ENCODE measurements around the gene COP1. TPM values are rescaled to one million over a fixed set of nuclear protein-coding genes. Genes with fewer than 3 reads are reported as not detected.

The COP1 gene
- total and polyA plus RNA-seq, 2 of the 8 experiments (the other 6 are each of a cell fraction or from before 2014, with no cell fraction given): 26.2 to 44.9 TPM

GRCh38 chr1:176165573-176165972 lies 41.5 kb downstream of the COP1 start:
- Histone ChIP-seq H4K91ac (replicated peaks; ENCODE audit: insufficient read length, low read length) (no peak overlapping the region), H3K27me3 (replicated peaks in 1 of 4; ENCODE audit: control insufficient read depth in 3 of 4, extremely low read depth in 1 of 4, insufficient read depth in 3 of 4, low read length in 3 of 4) (no peaks in the 10 kb centered on the region), H3K27ac (ENCODE audit: low read depth, low read length) (no peak overlapping the region), H3K36me3 (ENCODE audit: control insufficient read depth in 2 of 4, insufficient read depth in 4 of 4, low read length in 3 of 4) (peaks cover 0 to 10% (median 3%) of the 10 kb centered on the region in 4 experiments; a peak in 2 of 8 replicates), H3K9ac (replicated peaks in 1 of 4; ENCODE audit: extremely low read depth in 1 of 4, low read depth in 3 of 4, low read length in 3 of 4) (no peak overlapping the region), H2AK5ac (ENCODE audit: low read depth, low read length) (no peak overlapping the region), H3K9me3 (ENCODE audit: insufficient read depth in 2 of 2, low read depth in 1 of 2, low read length in 1 of 2) (peaks cover 0 to 4% of the 10 kb centered on the region in 2 experiments; a peak in 1 of 4 replicates), H2BK15ac (ENCODE audit: low read length) (no peak overlapping the region), H3K23me2 (ENCODE audit: low read depth, low read length) (no peaks in the 10 kb centered on the region), H3K4ac (replicated peaks; ENCODE audit: insufficient read length, low read depth, low read length) (no peak overlapping the region), H4K5ac (ENCODE audit: insufficient read length, low read depth, low read length) (no peak overlapping the region), H3K4me1 (replicated peaks in 1 of 4; ENCODE audit: control insufficient read depth in 3 of 4, insufficient read depth in 4 of 4, low read length in 3 of 4) (no peaks in the 10 kb centered on the region), H2BK12ac (ENCODE audit: low read depth, low read length) (no peak overlapping the region), H3K18ac (ENCODE audit: extremely low read depth, low read length) (no peak overlapping the region), H3K4me2 (ENCODE audit: insufficient read depth in 1 of 2, low read depth in 2 of 2, low read length in 2 of 2) (no peak overlapping the region), H4K20me1 (replicated peaks in 1 of 2; ENCODE audit: control insufficient read depth in 1 of 2, insufficient read depth in 2 of 2, low read length in 2 of 2) (no peaks in the 10 kb centered on the region), H2BK120ac (replicated peaks; ENCODE audit: low read depth, low read length) (no peak overlapping the region), H3K4me3 (ENCODE audit: extremely low read depth in 1 of 4, insufficient read depth in 2 of 4, low read depth in 3 of 4, low read length in 4 of 4) (no peak overlapping the region), H2BK5ac (ENCODE audit: low read depth, low read length) (no peak overlapping the region), H3K23ac (ENCODE audit: insufficient read length) (no peak overlapping the region), H2AFZ (ENCODE audit: low read length) (no peak overlapping the region), H3K79me1 (ENCODE audit: low read depth, low read length) (no peaks in the 10 kb centered on the region), H3K56ac (replicated peaks; ENCODE audit: insufficient read length, low read depth, low read length) (no peak overlapping the region), H2BK20ac (ENCODE audit: low read length) (no peak overlapping the region), H3K79me2 (ENCODE audit: control insufficient read depth in 1 of 2, insufficient read depth in 2 of 2, low read length in 2 of 2) (peaks cover 0 to 17% of the 10 kb centered on the region in 2 experiments; a peak in 1 of 4 replicates), H4K8ac (ENCODE audit: extremely low read depth, insufficient read depth, low read length) (no peak overlapping the region), H3K14ac (ENCODE audit: insufficient read length) (no peak overlapping the region)
- WGBS, 2 experiments (ENCODE audit: extremely low coverage in 1 of 2, insufficient coverage in 1 of 2, insufficient read length in 1 of 2, insufficient replicate concordance in 2 of 2, low coverage in 1 of 2, low lambda C conversion rate in 2 of 2, missing lambda C conversion rate in 1 of 2): 93% methylated on average over 2 of the region's 2 CpGs; no CpG with 5 or more reads in 1 of the 2 experiments
- no peak for FAIRE-seq
- TF ChIP-seq CBX8 (IDR thresholded peaks at IDR 0.05; ENCODE audit: borderline replicate concordance, low read depth, low read length) (no peak), SP1 (IDR thresholded peaks at IDR 0.05; ENCODE audit: low read depth, low read length) (no peak), BRCA1 (IDR thresholded peaks at IDR 0.05; ENCODE audit: low read depth, low read length) (no peak), EGR1 (IDR thresholded peaks at IDR 0.05; ENCODE audit: borderline replicate concordance, low read depth, low read length) (no peak), TBP (IDR thresholded peaks at IDR 0.05; ENCODE audit: low read depth, low read length) (no peak), RFX5 (IDR thresholded peaks at IDR 0.05; ENCODE audit: borderline replicate concordance, low read depth, low read length) (no peak), ASH2L (IDR thresholded peaks at IDR 0.05; ENCODE audit: low read length) (no peak), RAD21 (IDR thresholded peaks at IDR 0.05 in 1 of 2, conservative IDR thresholded peaks at IDR 0.05 in 1 of 2; ENCODE audit: low read depth in 2 of 2, low read length in 2 of 2) (no peak)
- ChIA-PET POLR2A (ENCODE audit: partially characterized antibody) (no interaction called here), CTCF (ENCODE audit: partially characterized antibody) (no interaction called here)
- DNase-seq (ENCODE audit: low read depth in 1 of 2, low spot score in 2 of 2): no peak
